HL-60/S4 treated with retinoic acid at 250 ng/mL for 4 days and 3 days (cell line): ENCODE data around the gene DCDC2C.
"Not testable (repeated sequence)": the region's sequence is repeated elsewhere in the genome, so short reads cannot be mapped to it uniquely, and the experiment has no call there.

Source experiments
- in situ Hi-C: fragments of 300-500 bp; cut with MboI; formaldehyde crosslinking; loops from 2 replicates; pipeline ENCODE4 v1.7.0; 2022; ENCODE audit warnings: low sequenced_read_pairs

DCDC2C gene

DNA sequence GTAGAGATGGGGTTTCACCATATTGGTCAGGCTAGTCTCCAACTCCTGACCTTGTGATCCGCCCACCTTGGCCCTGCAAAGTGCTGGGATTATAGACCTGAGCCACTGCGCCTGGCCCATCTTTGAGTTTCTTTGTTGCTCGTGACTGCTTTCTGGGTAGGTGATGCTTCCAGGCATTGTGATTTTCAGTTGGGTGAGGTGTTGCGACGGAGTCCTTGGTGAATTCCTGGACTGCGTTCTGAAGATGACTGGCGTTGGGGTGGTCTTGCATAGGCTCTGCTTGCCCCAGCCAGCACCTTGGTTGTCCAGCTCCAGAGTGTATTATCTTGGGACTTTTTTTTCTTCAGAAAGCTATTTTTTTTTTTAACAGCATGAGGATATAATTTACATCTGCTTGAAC is 103.4 kb downstream of the DCDC2C start:
- in situ Hi-C loops, result no loop called here

DNA sequence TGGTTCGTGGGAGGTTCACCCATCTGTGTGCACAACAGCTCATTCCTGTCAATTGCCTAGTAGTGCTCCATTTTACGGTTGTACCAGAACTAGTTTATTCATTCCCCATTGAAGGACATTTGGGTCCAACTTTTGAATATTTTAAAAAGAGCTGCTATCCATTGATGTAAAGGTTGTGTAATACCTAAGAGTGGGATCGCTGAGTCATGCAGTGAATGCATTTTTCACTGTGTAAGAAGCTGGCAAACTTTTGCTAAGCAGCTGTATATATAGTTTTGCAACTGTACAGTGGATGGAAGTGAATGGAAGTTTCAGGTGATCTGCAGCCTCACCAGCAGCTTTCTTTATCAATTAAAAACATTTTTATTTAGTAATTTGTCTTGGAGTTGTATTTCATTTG is 104.5 kb downstream of the DCDC2C start:
- in situ Hi-C loops, result no loop called here

DNA sequence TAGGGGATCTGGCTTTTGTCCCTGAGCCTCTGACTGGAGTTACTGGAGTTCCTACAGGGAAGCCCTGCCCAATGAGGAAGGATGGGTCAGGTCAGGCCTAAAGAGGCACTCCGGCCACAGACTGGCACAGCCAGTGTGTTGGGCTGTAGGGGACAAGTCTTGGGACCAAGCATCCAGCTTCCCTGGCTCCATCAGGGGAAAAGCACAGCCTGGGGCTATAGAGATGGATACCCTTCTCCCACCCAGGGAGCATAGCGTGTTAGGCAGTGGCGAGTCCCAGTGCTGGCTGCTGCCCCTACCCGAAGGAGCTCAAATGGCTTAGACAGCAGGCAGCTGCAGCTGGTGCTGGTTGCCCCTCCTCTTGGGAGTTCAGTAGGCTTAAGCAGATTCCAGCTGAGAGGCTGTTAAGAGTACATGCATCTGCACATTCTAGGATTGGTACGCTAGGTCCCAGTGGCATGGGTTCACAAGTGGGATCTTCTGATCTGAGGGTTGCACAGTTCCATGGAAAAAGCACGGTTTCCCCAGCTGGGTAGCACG is 111.4 kb downstream of the DCDC2C start:
- in situ Hi-C loops, result no loop called here

DNA sequence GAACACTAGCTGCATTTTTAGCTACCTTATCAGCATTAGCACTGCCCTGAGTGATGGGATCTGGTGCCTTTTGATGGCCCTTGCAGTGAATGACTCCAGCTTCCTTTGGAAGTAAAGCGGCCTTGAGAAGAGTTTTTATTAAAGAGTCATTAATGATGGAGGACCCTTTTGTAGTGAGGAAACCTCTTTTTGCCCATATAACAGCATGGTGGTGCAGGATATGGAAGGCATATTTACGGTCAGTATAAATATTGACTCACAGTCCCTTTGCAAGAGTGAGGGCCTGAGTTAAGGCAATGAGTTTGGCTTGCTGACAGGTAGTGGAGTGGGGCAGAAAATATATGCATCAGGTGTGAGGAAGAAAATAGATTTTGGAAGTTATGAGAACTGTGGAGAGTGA is 113.8 kb downstream of the DCDC2C start:
- in situ Hi-C loops, result not testable (repeated sequence)

DNA sequence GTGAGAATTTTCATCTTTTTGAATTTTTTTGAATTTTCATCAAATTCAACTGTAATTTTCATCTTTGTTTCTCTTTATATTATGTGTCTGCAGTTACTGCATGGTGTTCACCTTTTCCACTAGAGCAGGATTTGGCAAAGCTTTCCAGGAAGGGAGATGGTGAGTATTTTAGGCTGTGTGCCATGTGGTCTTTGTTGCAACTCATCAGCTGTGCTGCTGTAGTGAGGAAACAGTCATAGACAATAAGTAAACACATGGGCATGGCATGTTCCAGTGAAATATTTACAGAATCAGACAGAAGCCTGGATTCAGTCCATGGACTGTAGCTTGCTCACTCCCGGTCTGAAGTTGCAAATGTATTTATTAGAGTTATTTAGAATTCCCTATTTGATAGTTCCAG is 120.4 kb downstream of the DCDC2C start:
- in situ Hi-C loops, result no loop called here

DNA sequence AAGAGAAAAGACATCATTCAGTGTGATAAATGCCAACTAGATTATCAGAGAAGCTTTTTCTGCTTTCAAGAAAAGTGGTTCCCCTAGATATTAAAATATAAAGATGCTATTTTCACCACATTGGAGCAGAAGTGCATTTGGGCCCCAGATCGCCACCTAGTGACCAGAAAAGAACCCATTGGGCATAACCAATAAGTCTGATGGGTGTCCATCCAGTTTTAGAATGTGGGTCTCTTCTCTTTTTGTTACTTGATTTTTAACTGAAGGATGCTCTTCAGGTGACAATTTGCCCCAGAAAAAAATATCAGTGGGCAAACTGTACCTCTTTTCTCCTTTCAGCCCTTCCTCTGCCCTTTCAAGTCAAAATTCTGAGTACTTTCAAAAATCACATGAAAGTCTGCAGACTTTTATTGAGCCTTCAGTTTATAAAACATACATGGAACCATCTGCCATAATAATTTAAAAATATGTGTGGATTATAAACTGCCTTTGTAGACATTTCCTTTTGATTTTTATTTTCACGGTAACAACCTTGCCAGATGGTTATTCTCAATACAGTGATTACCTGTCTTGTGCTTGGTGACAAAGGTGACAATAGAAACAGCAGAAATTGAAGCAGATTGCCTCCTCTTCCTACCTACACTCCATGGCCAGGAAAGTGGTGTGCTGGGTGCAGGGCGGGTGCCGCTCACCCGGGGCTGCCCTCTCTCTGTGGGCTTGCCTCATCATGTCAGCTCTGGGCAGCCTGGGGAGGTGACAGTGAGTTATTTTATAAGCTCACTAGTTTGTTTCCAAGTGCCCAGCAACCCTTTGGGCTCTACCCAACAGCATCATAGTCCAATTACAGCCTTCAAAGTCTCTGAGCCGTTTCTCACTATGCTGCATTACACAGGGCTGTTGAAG is 124.5 kb downstream of the DCDC2C start:
- in situ Hi-C loops, result no loop called here

DNA sequence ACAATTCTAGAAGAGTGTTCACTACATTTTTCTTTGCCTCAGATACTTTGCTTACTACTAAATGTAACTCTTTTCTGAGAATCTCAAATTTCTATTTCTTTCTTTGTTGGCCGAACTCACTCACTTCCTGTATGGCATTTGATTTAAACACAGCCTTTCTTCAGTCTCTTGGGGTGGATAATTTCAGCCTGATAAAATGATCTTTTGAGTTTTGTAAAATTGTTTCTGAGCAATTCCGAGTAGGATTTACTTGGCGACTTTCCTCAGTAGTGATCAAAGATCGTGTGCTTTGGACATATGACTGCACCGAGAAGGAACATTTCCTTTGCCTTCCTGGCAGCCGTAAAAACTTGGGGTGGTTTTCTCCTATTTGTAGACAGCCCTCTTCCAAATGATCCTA is 127.4 kb downstream of the DCDC2C start:
- in situ Hi-C loops, result no loop called here

DNA sequence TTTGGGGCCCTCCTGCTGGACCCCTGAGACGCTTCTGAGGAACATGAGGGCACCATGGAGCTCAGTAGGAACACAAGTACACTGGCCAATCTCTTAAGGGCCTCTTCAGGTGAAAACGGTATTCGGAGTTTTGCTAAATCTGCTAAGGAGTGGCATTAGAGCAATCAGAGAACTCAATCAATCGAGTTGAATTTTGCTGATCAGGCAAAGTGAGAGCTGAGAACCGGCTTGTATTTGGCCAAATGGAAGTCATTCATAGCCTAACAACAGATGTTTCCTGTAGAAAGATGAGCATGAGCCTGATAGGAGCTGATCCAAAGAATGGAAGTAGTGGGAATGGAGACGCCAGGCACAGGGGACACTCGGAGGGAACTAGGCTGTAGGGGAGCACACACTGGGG is 133.7 kb downstream of the DCDC2C start:
- in situ Hi-C loops, result no loop called here

DNA sequence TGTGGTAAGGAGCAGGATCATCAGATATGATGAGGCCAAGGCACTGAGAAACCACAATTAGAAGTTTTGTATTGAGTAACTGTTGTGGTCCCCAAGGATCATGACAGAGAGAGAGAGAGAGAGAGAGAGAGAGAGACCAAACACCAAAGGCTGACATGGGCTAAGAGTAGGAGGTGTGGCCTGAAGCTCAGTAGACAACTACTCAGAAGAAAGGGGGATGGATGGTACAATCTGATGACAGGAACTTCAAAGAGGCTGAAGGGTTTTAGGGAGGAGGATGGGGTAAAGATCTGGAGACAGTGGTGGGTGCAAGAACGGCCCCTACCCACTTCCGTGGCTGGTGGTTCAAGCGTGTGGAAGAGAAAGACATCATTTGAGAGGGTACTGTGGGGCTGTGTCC is 135.0 kb downstream of the DCDC2C start:
- in situ Hi-C loops, result no loop called here

- in situ Hi-C loops, result no loop called here
These were observed 136.1 kb downstream of the DCDC2C start for GRCh38 chr2:3839476-3839875.

- in situ Hi-C loops, result no loop called here
These were observed 137.3 kb downstream of the DCDC2C start for GRCh38 chr2:3840611-3841155.

DNA sequence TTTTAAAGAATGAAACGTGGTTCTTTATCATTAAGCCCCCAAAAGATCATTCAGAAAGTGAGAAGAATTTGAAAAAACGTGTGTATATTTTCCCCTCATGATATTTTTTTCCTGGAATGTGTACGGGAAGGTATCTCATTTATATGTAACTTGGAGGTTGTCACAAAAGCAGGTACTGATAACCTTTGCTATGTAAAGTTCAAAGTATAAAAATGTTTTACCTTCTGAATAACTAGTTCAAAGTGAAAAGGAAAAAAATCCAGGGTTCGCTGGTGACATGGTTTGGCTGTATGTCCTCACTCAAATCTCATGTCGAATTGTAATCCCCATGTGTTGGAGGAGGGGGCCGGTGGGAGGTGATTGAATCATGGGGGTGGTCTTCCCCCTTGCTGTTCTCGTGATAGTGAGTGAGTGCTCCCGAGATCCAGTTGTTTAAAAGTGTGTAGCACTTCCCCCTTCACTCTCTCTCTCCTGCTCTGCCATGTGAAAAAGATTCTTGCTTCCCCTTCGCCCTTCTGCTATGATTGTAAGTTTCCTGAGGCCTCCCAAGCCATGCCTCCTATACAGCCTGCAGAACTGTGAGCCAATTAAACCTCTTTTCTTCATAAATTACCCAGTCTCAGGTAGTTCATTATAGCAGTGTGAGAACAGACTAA is 144.2 kb downstream of the DCDC2C start:
- in situ Hi-C loops, result no loop called here

DNA sequence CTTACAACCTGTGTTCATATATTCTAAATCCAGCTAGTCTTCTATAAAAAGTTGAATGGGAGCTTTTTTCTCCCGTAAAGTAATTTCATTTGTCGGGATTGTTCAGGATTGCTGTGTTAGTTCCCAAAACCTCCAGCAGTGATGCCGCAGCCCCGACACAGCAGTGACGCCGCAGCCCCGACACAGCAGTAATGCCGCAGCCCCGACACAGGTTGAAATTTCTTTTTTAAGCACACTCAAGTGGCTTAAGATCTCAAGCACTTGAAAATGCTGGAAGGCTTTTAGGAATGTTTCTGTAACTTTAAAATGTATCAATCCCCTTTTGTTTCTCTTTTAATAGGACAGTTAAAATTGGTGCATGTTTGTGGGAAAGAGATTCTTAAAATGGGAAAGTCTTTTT is 145.4 kb downstream of the DCDC2C start:
- in situ Hi-C loops, result no loop called here

GRCh38 chr2:3849213-3849612 is 145.8 kb downstream of the DCDC2C start:
- in situ Hi-C loops, result no loop called here

- in situ Hi-C loops, result no loop called here
These were observed 154.2 kb downstream of the DCDC2C start for GRCh38 chr2:3857576-3857975.

- in situ Hi-C loops, result no loop called here
These were observed 161.8 kb downstream of the DCDC2C start for GRCh38 chr2:3864943-3865865.

DNA sequence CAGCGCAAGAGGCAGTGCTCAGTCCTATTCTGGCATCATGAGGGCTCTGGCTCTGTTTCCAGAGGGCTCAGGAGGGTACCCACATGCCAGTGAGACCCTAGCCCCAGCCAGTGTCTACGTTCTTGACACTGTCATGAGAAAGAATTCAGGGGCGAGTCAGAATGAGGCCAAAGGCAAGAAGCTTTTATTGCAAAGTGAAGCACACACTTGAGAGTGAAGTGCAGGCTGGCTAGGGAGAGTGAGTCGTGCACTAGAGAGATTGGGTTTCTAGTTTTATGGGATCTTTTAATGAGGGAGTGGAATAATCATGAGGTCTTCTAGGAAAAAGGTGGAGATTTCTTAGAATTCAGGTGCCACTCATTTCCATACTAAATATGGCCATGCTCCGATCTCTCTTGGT is 164.1 kb downstream of the DCDC2C start:
- in situ Hi-C loops, result no loop called here

GRCh38 chr2:3868012-3868805 is 164.8 kb downstream of the DCDC2C start:
- in situ Hi-C loops, result no loop called here

DNA sequence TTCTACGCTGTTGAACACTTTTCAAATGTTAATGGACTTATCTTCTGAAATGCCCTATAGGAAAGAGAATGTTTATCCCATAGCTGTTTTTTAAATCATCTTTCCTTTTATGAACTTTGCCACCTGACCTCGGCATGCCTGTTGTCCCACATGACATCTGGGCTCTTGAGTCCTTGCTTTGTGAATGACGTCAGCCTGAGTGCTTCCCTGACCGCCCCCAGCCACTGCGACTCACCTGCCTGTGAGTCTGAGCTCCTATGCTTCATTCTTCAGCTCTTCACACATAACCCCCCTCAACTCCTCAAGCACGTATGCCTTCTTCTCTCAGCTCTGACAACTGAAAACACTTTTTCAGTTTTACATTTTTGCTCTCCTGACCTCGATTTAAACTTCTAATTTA is 166.8 kb downstream of the DCDC2C start:
- in situ Hi-C loops, result no loop called here

DNA sequence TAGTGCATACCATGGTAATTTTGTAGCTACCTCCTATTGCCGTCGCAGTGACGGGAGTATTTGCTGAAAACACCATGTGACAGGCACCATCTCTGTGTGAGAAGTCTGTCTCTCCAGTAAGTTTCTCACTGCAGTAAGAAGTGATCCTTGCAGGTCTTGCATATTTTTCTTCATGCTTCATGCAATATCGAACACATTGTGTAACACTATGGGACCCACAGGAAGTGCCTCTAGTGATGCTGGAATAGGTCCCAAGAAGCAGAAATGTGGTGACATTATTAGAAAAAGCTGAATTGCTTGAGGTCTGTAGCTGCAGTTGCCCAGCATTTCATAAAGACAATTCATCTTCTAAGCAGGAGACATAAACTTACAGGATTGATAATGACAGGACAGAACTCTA is 167.6 kb downstream of the DCDC2C start:
- in situ Hi-C loops, result no loop called here
